Nephron progenitor cell (in vitro differentiated cells): ENCODE measurements around the gene CHIT1.

Experiments
- DNase-seq: peaks from one replicate; pipeline ENCODE4 v3.0.0; 2021
- H3K27ac Mint-ChIP-seq: 2 replicates; pipeline ENCODE4 v1.8.0; 2021; ENCODE audit warnings: mild to moderate bottlenecking, moderate library complexity, mixed read lengths
- H3K27me3 Mint-ChIP-seq: 2 replicates; pipeline ENCODE4 v1.8.0; 2021; ENCODE audit warnings: mild to moderate bottlenecking, low read depth, mixed read lengths; ENCODE audit not compliant: poor library complexity
- H3K36me3 Mint-ChIP-seq: 2 replicates; pipeline ENCODE4 v1.8.0; 2021; ENCODE audit warnings: low read depth, mixed read lengths
- H3K4me1 Mint-ChIP-seq: 2 replicates; pipeline ENCODE4 v1.8.0; 2021; ENCODE audit warnings: mixed read lengths
- H3K4me3 Mint-ChIP-seq: 2 replicates; pipeline ENCODE4 v1.8.0; 2021; ENCODE audit warnings: mild to moderate bottlenecking, moderate library complexity, mixed read lengths
- H3K9me3 Mint-ChIP-seq: 2 replicates; pipeline ENCODE4 v1.8.0; 2021; ENCODE audit warnings: mild to moderate bottlenecking, moderate library complexity, mixed read lengths
- TF ChIP-seq, protein P1 (sequence below): fragments of 200-600 bp; sonication (generic); IDR thresholded peaks from 2 replicates; pipeline ENCODE4 v1.5.0; 2021; ENCODE audit warnings: antibody characterized with exemption

The CHIT1 gene

DNA sequence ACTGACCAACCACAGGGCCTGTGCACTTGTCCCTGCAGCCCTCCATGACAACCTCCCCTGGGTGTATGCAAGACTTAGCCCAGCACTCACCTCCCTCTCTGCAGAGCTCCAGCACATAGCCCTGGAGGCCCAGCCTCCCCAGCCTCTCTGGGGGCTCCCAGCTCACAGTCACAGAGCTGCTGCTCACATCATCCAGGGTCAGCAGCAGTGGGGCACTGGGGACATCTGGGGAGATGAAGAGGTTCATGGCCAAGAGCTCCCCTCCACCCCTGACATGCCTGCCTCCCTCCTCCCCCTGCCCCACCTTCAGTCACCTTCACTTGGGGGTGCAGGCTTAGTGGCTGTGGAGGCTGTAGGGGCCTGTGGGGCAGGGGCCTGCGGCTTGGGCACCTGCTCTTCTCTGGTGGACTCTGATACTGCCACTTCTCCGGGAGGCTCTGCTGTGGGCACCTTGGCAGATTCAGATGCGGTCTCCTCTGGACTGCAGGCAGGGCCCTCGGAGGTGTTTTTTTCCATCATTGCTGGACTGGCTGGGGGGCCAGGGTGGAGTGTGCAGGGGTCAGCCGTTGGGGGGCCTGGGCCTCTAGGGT is 54.1 kb downstream of the CHIT1 start, which contains the start of gene MYBPH:
TSS of gene MYBPH (minus strand) at position 590 of the 590 bp plus-strand sequence. CDS start at position 519, 71 bp downstream.
- Mint-ChIP-seq H3K4me3 (no peak within 1 kb of the TSS), H3K27me3 (peaks cover 7% of the 10 kb centered on the region), H3K9me3 (no peaks in the 10 kb centered on the region), H3K4me1 (peaks cover 51% of the 10 kb centered on the region), H3K27ac (peak within 1 kb of the TSS; percentile 38), H3K36me3 (no peaks in the 10 kb centered on the region)
- no peak for DNase-seq
- TF ChIP-seq, protein P1, sequence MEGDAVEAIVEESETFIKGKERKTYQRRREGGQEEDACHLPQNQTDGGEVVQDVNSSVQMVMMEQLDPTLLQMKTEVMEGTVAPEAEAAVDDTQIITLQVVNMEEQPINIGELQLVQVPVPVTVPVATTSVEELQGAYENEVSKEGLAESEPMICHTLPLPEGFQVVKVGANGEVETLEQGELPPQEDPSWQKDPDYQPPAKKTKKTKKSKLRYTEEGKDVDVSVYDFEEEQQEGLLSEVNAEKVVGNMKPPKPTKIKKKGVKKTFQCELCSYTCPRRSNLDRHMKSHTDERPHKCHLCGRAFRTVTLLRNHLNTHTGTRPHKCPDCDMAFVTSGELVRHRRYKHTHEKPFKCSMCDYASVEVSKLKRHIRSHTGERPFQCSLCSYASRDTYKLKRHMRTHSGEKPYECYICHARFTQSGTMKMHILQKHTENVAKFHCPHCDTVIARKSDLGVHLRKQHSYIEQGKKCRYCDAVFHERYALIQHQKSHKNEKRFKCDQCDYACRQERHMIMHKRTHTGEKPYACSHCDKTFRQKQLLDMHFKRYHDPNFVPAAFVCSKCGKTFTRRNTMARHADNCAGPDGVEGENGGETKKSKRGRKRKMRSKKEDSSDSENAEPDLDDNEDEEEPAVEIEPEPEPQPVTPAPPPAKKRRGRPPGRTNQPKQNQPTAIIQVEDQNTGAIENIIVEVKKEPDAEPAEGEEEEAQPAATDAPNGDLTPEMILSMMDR, result no peak

DNA sequence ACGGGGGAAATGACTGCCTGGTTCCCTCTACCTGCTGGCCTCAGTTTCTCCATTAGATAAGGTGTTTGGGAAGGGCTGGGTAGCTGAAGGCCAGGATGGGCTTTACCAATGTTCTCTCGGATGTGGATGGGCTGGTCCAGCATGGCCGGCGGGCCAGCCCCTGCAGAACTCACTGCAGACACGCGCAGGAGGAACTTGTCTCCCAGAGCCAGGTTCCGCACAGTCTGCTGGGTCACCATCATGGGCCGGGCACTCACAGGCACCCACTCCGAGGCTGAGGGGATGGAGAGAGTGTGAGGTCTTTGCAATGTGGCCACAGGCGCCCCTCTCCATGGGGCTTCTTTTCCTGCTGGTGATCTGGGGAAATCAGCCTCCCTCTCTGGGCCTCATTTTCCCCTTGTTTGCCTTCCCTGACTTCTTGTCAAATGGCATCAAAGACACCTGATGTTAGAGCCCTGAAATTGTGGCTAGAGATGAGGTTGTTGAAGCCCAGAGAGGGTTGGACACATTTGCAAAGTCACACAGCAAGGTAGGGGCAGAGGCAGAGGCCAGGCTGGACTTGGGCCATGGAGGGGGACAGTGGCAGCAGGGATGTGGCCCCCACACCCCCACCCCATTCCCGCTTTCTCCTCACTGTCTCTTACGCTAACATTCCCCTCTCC is 55.0 kb downstream of the CHIT1 start:
- Mint-ChIP-seq H3K4me1 (peaks cover 52% of the 10 kb centered on the region), H3K9me3 (no peaks in the 10 kb centered on the region), H3K36me3 (no peaks in the 10 kb centered on the region), H3K27ac (no peak overlapping the region), H3K4me3 (no peak overlapping the region), H3K27me3 (peaks cover 6% of the 10 kb centered on the region)
- TF ChIP-seq, protein P1, result no peak
- DNase-seq, result no peak

DNA sequence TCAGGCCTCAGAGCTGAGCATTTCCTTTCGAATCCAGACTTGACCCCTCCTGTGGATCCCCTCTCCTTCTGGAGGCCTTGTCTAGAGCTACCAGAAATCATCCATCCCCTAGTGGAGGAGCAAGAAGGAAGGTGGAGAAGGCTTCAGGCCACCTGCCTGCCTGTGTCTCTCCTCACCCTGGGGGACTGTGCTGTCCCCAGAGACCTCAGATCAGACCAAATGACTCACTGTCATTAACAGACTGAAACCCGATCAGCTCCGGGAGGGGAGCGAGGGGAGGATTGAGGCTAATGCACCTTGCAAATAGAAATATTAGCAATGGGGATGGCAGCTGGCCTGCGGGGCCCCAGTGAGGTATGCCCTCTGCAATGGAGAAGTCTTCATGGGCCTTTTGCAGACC is 55.9 kb downstream of the CHIT1 start:
- Mint-ChIP-seq H3K4me1 (peaks cover 56% of the 10 kb centered on the region), H3K4me3 (peak overlapping the region; percentile 26), H3K9me3 (no peaks in the 10 kb centered on the region), H3K27ac (peak overlapping the region; percentile 25), H3K27me3 (peaks cover 9% of the 10 kb centered on the region), H3K36me3 (no peaks in the 10 kb centered on the region)
- TF ChIP-seq, protein P1, result no peak
- DNase-seq, result no peak

DNA sequence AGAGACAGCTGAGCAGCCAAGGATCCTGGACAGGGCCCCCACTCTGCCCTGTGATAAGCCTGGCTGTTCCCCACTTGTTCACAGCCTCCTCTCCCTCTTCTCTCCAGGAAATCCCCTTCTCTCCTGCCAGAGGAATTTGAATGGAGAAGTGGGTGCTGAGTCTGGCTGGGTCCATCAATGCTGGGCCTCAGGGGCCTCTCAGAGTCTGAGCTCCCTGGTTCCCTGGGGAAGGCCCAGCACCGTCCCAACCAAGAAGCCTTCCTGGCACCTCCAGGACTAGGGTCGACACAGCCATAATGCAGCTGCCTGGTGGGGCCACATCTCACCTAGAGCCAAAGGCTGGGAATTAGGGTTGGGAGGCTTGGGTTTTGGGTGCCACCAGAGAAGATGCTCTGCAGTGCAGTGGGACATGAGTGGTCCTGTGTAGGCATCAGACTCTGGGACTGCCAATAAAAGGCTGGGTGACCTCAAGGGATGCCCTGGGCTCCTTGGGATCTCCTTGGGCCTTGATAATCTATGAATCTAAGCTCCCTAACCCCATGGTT is 56.4 kb downstream of the CHIT1 start:
- H3K9me3 Mint-ChIP-seq, result no peaks in the 10 kb centered on the region
- TF ChIP-seq, protein P1, result no peak
- no peaks in the 10 kb centered on the region for H3K36me3 Mint-ChIP-seq
- no peak overlapping the region for H3K4me3 Mint-ChIP-seq
- DNase-seq, result no peak
- peaks cover 12% of the 10 kb centered on the region for H3K27me3 Mint-ChIP-seq
- H3K4me1 Mint-ChIP-seq, result peaks cover 56% of the 10 kb centered on the region
- no peak overlapping the region for H3K27ac Mint-ChIP-seq

DNA sequence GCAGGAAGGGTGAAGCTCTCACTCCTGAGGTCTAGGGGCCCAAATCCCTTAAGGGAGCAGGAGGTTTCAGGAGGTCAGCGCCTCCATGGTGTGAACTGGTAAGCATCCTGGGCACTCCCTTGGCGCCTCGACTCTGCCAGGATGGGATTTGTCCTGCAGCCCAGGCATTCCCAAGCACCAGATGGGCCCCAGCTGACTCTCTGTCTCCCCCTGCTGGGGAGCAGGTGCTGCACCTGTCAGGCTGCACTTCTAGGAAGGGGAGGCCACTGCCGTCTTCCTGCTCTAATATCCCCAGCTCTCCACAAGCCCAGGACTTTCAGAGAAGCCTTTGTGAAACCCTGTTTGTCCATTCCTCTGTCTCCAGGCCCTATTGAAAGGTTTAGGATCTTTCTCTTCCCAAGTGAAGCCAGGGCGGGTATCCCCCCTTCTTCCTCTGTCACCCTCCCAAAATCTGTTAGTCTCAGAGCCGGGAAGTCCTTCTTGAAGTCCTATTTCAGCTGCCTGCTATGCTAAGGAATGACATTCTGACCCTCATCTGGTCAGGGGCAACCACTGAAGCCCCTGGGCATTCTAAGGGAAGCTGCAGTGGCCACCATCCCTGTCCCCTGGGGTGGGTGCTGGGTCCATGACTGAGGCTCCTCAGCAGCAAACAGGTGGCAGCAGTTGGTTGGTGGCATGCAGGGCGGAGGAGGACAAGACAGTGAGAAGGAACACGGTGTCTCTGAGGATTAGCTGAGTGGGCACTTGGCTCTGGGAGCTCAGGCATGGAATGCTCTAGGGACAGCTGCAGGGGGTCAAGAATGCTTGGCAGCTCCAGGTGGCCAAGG is 57.1 kb downstream of the CHIT1 start:
- no peaks in the 10 kb centered on the region for H3K9me3 Mint-ChIP-seq
- H3K27me3 Mint-ChIP-seq, result peaks cover 12% of the 10 kb centered on the region
- no peak overlapping the region for H3K27ac Mint-ChIP-seq
- TF ChIP-seq, protein P1, result peak; percentile 66
- H3K4me3 Mint-ChIP-seq, result no peak overlapping the region
- peaks cover 56% of the 10 kb centered on the region for H3K4me1 Mint-ChIP-seq
- DNase-seq, result peak; percentile 61
- H3K36me3 Mint-ChIP-seq, result no peaks in the 10 kb centered on the region
